CD4-positive, alpha-beta T cell (primary cell): ENCODE data around the gene MYO1E. TPM values are rescaled to one million over a fixed set of nuclear protein-coding genes. Genes with fewer than 3 reads are reported as not detected.

Experiments used
- ATAC-seq: fragments of 200-7000 bp; cut with Tn5 transposase; one replicate; pipeline ENCODE4 v1.10.0; 2022; ENCODE audit warnings: mild to moderate bottlenecking; ENCODE audit not compliant: poor library complexity
- CTCF ChIA-PET: fragments of 350-600 bp; sonication (Branson Sonifier 250); formaldehyde crosslinking; loops from one replicate; lab custom pipeline; 2021; ENCODE audit warnings: antibody characterized with exemption, inconsistent platforms; lab: Charles Lee
- POLR2A ChIA-PET: fragments of 350-600 bp; sonication (Branson Sonifier 250); formaldehyde crosslinking; loops from one replicate; lab custom pipeline; 2021; ENCODE audit warnings: antibody characterized with exemption, inconsistent platforms; lab: Charles Lee
- DNase-seq, 14 experiments: peaks; one replicate each; pipeline ENCODE4 v3.0.0-alpha.2; 2013 to 2020; ENCODE audit warnings: mixed read lengths in 2 of 14
- H3K27ac ChIP-seq, 2 donors: one replicate each; pipeline versions ENCODE4 v1.5.1 to v1.7.0; 2013; ENCODE audit warnings: low read length in 2 of 2, low read depth in 1 of 2, mild to moderate bottlenecking in 1 of 2
- H3K27me3 ChIP-seq, 2 experiments: 1 replicate in 1 of 2; 2 replicates in 1 of 2; pipeline versions ENCODE4 v1.6.1 to v1.7.0; 2013; ENCODE audit warnings: low read length in 2 of 2, control low read depth in 1 of 2, mild to moderate bottlenecking in 1 of 2, moderate library complexity in 1 of 2; ENCODE audit not compliant: insufficient read depth in 2 of 2, control insufficient read depth in 1 of 2
- H3K36me3 ChIP-seq: one replicate; pipeline ENCODE4 v1.6.1; 2013; ENCODE audit warnings: low read length, control low read depth; ENCODE audit not compliant: insufficient read depth
- H3K4me1 ChIP-seq: one replicate; pipeline ENCODE4 v1.6.1; 2013; ENCODE audit warnings: low read length, control low read depth; ENCODE audit not compliant: insufficient read depth
- H3K4me3 ChIP-seq: one replicate; pipeline ENCODE4 v1.5.1; 2013; ENCODE audit warnings: mild to moderate bottlenecking, low read length, moderate library complexity
- H3K9me3 ChIP-seq, 2 experiments: 1 replicate in 1 of 2; 2 replicates in 1 of 2; pipeline versions ENCODE4 v1.6.1 to v1.7.0; 2013; ENCODE audit warnings: low read length in 2 of 2, mild to moderate bottlenecking in 2 of 2, control low read depth in 1 of 2, moderate library complexity in 1 of 2; ENCODE audit not compliant: control insufficient read depth in 1 of 2, insufficient read depth in 1 of 2
- H3K27ac Mint-ChIP-seq: one replicate; pipeline ENCODE4 v1.8.0; 2020; ENCODE audit warnings: mixed read lengths
- H3K27me3 Mint-ChIP-seq: one replicate; pipeline ENCODE4 v1.8.0; 2021; ENCODE audit warnings: mixed read lengths
- H3K36me3 Mint-ChIP-seq: one replicate; pipeline ENCODE4 v1.8.0; 2021; ENCODE audit warnings: low read depth, mixed read lengths
- H3K4me1 Mint-ChIP-seq: one replicate; pipeline ENCODE4 v1.8.0; 2021; ENCODE audit warnings: low read depth, mixed read lengths
- H3K4me3 Mint-ChIP-seq: one replicate; pipeline ENCODE4 v1.8.0; 2020; ENCODE audit warnings: mild to moderate bottlenecking, mixed read lengths
- H3K9me3 Mint-ChIP-seq: one replicate; pipeline ENCODE4 v1.8.0; 2020; ENCODE audit warnings: mixed read lengths
- CTCF ChIP-seq: fragments of 200-600 bp; IDR thresholded peaks from one replicate; pipeline ENCODE4 v1.8.0; 2022; ENCODE audit warnings: antibody characterized with exemption, mild to moderate bottlenecking
- intact Hi-C, 2 experiments: fragments of 100-400 bp; cut with DNase I in 1 of 2; cut with micrococcal nuclease in 1 of 2; formaldehyde crosslinking; loops; one replicate each; pipeline versions ENCODE4 v1.15.1 to v1.9.0; 2023 to 2025; cut with DNase I, micrococcal nuclease
- total RNA-seq, 174 experiments: library from RNA in 2 of 174; stranded (reverse) in 2 of 174; gene quantifications; one replicate each; pipeline ENCODE4 v1.2.3 and lab custom pipeline; 2021 to 2026

MYO1E gene
- total RNA-seq, 2 experiments from 2014 or later, result 0.59 to 0.63 TPM

GRCh38 chr15:59260090-59260489, 112.6 kb downstream of the MYO1E start:
- DNase-seq (no peak), ATAC-seq (no peak)
- Mint-ChIP-seq H3K4me3 (no peak overlapping the region), H3K27ac (no peak overlapping the region), H3K9me3 (no peaks in the 10 kb centered on the region), H3K36me3 (no peaks in the 10 kb centered on the region), H3K27me3 (no peaks in the 10 kb centered on the region), H3K4me1 (peaks cover 10% of the 10 kb centered on the region)
- no peaks in the 10 kb centered on the region for H3K27me3 ChIP-seq
- H3K4me1 ChIP-seq, result peaks cover 5% of the 10 kb centered on the region
- no peaks in the 10 kb centered on the region for H3K36me3 ChIP-seq
- POLR2A ChIA-PET, result no interaction called here
- CTCF ChIA-PET, result no interaction called here
- intact Hi-C loops, result no loop called here
- H3K4me3 ChIP-seq, result no peak overlapping the region
- H3K27ac ChIP-seq, result no peak overlapping the region
- no peaks in the 10 kb centered on the region for H3K9me3 ChIP-seq
- TF ChIP-seq CTCF, result no peak

- peaks cover 10% of the 10 kb centered on the region for H3K4me1 Mint-ChIP-seq
- H3K36me3 Mint-ChIP-seq, result no peaks in the 10 kb centered on the region
- no peaks in the 10 kb centered on the region for H3K27me3 Mint-ChIP-seq
- H3K4me1 ChIP-seq, result peaks cover 5% of the 10 kb centered on the region
- ChIA-PET POLR2A (no interaction called here), CTCF (no interaction called here)
- no peak overlapping the region for H3K4me3 Mint-ChIP-seq
- no peak overlapping the region for H3K27ac Mint-ChIP-seq
- ATAC-seq, result no peak
- H3K4me3 ChIP-seq, result no peak overlapping the region
- H3K36me3 ChIP-seq, result no peaks in the 10 kb centered on the region
- TF ChIP-seq CTCF, result no peak
- H3K27me3 ChIP-seq, result no peaks in the 10 kb centered on the region
- intact Hi-C loops, result no loop called here
- no peaks in the 10 kb centered on the region for H3K9me3 Mint-ChIP-seq
- no peaks in the 10 kb centered on the region for H3K9me3 ChIP-seq
- DNase-seq, result no peak
- no peak overlapping the region for H3K27ac ChIP-seq
Measured at GRCh38 chr15:59259137-59259943, 113.3 kb downstream of the MYO1E start.

GRCh38 chr15:59258317-59258716, 114.4 kb downstream of the MYO1E start:
- CTCF ChIA-PET, result no interaction called here
- no peaks in the 10 kb centered on the region for H3K9me3 ChIP-seq
- Mint-ChIP-seq H3K27me3 (no peaks in the 10 kb centered on the region), H3K36me3 (no peaks in the 10 kb centered on the region), H3K9me3 (no peaks in the 10 kb centered on the region), H3K27ac (no peak overlapping the region), H3K4me1 (peaks cover 10% of the 10 kb centered on the region), H3K4me3 (no peak overlapping the region)
- POLR2A ChIA-PET, result no interaction called here
- H3K27ac ChIP-seq, result no peak overlapping the region
- DNase-seq (no peak), ATAC-seq (no peak)
- TF ChIP-seq CTCF, result no peak
- intact Hi-C loops, result no loop called here
- H3K27me3 ChIP-seq, result no peaks in the 10 kb centered on the region
- peaks cover 5% of the 10 kb centered on the region for H3K4me1 ChIP-seq
- no peak overlapping the region for H3K4me3 ChIP-seq
- H3K36me3 ChIP-seq, result no peaks in the 10 kb centered on the region
